ENCODE results near the gene FST.

The FST gene

DNA sequence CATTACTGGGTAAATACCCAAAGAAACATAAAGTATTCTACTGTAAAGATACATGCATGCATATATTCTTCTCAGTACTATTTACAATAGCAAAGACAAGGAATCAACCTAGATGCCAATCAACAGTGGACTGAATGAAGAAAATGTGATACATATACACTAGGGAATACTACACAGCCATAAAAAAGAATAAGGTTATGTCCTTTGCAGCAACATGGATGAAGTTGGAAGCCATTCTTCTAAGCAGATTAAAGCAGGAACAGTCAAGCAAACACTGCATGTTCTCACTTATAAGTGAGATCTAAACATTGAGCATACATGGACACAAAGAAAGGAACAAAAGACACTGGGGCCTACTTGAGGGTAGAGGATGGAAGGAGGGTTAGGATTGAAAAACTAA, 40.4 kb downstream of the FST start:
- no peak for DNase-seq (ENCODE audit: low spot score)
